CD4-positive, alpha-beta memory T cell (primary cell): ENCODE results near the gene OPN3. TPM values are rescaled to one million over a fixed set of nuclear protein-coding genes. Genes with fewer than 3 reads are reported as not detected.

Experiments
- CTCF ChIA-PET: fragments of 350-600 bp; sonication (Branson Sonifier 250); formaldehyde crosslinking; loops from one replicate; lab custom pipeline; 2021; ENCODE audit warnings: inconsistent platforms; ENCODE audit not compliant: partially characterized antibody; lab: Charles Lee
- POLR2A ChIA-PET: fragments of 350-600 bp; sonication (Branson Sonifier 250); formaldehyde crosslinking; loops from one replicate; lab custom pipeline; 2021; ENCODE audit not compliant: partially characterized antibody; lab: Charles Lee
- DNase-seq, 5 donors: peaks; one replicate each; pipeline versions ENCODE4 v3.0.0 to v3.0.0-alpha.2; 2020 to 2022; ENCODE audit warnings: mixed read lengths in 1 of 5
- H3K27ac ChIP-seq: one replicate; pipeline ENCODE4 v1.7.0; 2013; ENCODE audit warnings: low read depth, low read length
- H3K27me3 ChIP-seq: 2 replicates; pipeline ENCODE4 v1.7.0; 2013; ENCODE audit warnings: mild to moderate bottlenecking, low read length, moderate library complexity; ENCODE audit not compliant: insufficient read depth
- H3K36me3 ChIP-seq: 2 replicates; pipeline ENCODE4 v1.7.0; 2013; ENCODE audit warnings: mild to moderate bottlenecking, low read length, moderate library complexity; ENCODE audit not compliant: insufficient read depth
- H3K4me1 ChIP-seq: 2 replicates; pipeline ENCODE4 v1.7.0; 2013; ENCODE audit warnings: mild to moderate bottlenecking, low read length, moderate library complexity; ENCODE audit not compliant: insufficient read depth
- H3K4me3 ChIP-seq, 2 donors: one replicate each; pipeline ENCODE4 v1.7.0; 2013; ENCODE audit warnings: low read length in 2 of 2, mild to moderate bottlenecking in 1 of 2
- H3K9me3 ChIP-seq, 2 donors: one replicate each; pipeline ENCODE4 v1.7.0; 2013; ENCODE audit warnings: low read length in 2 of 2, control low read depth in 1 of 2; ENCODE audit not compliant: control insufficient read depth in 1 of 2
- H3K27ac Mint-ChIP-seq, 7 donors: one replicate each; pipeline ENCODE4 v1.8.0; 2020 to 2021; ENCODE audit warnings: mixed read lengths in 7 of 7, mild to moderate bottlenecking in 6 of 7, inconsistent platforms in 3 of 7, moderate library complexity in 3 of 7
- H3K27me3 Mint-ChIP-seq, 2 donors: one replicate each; pipeline ENCODE4 v1.8.0; 2020 to 2021; ENCODE audit warnings: mixed read lengths in 2 of 2
- H3K36me3 Mint-ChIP-seq, 2 donors: one replicate each; pipeline ENCODE4 v1.8.0; 2020 to 2021; ENCODE audit warnings: mixed read lengths in 2 of 2, inconsistent platforms in 1 of 2, mild to moderate bottlenecking in 1 of 2
- H3K4me1 Mint-ChIP-seq, 4 donors: one replicate each; pipeline ENCODE4 v1.8.0; 2020 to 2021; ENCODE audit warnings: mixed read lengths in 4 of 4, mild to moderate bottlenecking in 1 of 4
- H3K4me3 Mint-ChIP-seq, 8 donors: one replicate each; pipeline ENCODE4 v1.8.0; 2020 to 2021; ENCODE audit warnings: mixed read lengths in 8 of 8, mild to moderate bottlenecking in 7 of 8, moderate library complexity in 6 of 8, inconsistent platforms in 3 of 8
- H3K9me3 Mint-ChIP-seq, 8 donors: one replicate each; pipeline ENCODE4 v1.8.0; 2020 to 2021; ENCODE audit warnings: mixed read lengths in 8 of 8, mild to moderate bottlenecking in 5 of 8, inconsistent platforms in 3 of 8, moderate library complexity in 1 of 8
- intact Hi-C: fragments of 100-400 bp; cut with micrococcal nuclease; formaldehyde crosslinking; loops from one replicate; pipeline ENCODE4 v1.15.1; 2023
- polyA plus RNA-seq, 2 donors: library from polyadenylated mRNA; unstranded; fragments of 300-500 nt; fragmentation: Illumina TruSeq; gene quantifications; one replicate each; pipeline ENCODE4 v1.2.3, GENCODE V29; 2021
- total RNA-seq, 2 experiments: library from RNA; stranded (reverse); gene quantifications; one replicate each; pipeline ENCODE4 v1.2.3, GENCODE V29; 2021

OPN3 gene
- total and polyA plus RNA-seq, 4 experiments from 2014 or later: 3.9 to 17.5 (median 8.9) TPM

- CTCF ChIA-PET: interaction anchor here (1.4 to 5.1 kb wide), 3 partner anchors 13 to 384 kb away, joined by 4 to 61 read pairs (median 7); partner anchors contain the start of gene MAP1LC3C
- Mint-ChIP-seq H3K27ac (no peak overlapping the region), H3K9me3 (no peaks in the 10 kb centered on the region), H3K36me3 (no peaks in the 10 kb centered on the region), H3K27me3 (no peaks in the 10 kb centered on the region), H3K4me1 (no peaks in the 10 kb centered on the region), H3K4me3 (no peak overlapping the region)
- Histone ChIP-seq H3K4me1 (no peaks in the 10 kb centered on the region), H3K27ac (no peak overlapping the region), H3K9me3 (no peaks in the 10 kb centered on the region), H3K27me3 (no peaks in the 10 kb centered on the region), H3K36me3 (no peaks in the 10 kb centered on the region), H3K4me3 (no peak overlapping the region)
- intact Hi-C loops: loop anchor here (5.0 kb wide), 2 partner anchors 62 to 283 kb away; no protein-coding TSS in a partner anchor
- DNase-seq: no peak
- POLR2A ChIA-PET: no interaction called here
These were observed 26.0 kb downstream of the OPN3 start for GRCh38 chr1:241614144-241614543.

GRCh38 chr1:241612533-241613477 is 27.4 kb downstream of the OPN3 start:
- H3K9me3 ChIP-seq: no peaks in the 10 kb centered on the region
- DNase-seq: no peak
- H3K27me3 ChIP-seq: no peaks in the 10 kb centered on the region
- ChIA-PET POLR2A (no interaction called here), CTCF (interaction anchor here (1.2 to 5.1 kb wide), 15 partner anchors 8 to 404 kb away, joined by 3 to 71 read pairs (median 5); partner anchors contain the start of gene MAP1LC3C)
- H3K36me3 ChIP-seq: no peaks in the 10 kb centered on the region
- Mint-ChIP-seq H3K36me3 (no peaks in the 10 kb centered on the region), H3K27ac (peak overlapping the region in 2 of 7 donors; percentile 11 to 48), H3K9me3 (no peaks in the 10 kb centered on the region), H3K4me1 (no peaks in the 10 kb centered on the region), H3K27me3 (no peaks in the 10 kb centered on the region), H3K4me3 (no peak overlapping the region)
- intact Hi-C loops: loop anchor here (5.0 kb wide), 2 partner anchors 61 to 284 kb away; no protein-coding TSS in a partner anchor
- no peaks in the 10 kb centered on the region for H3K4me1 ChIP-seq
- H3K4me3 ChIP-seq: no peak overlapping the region
- H3K27ac ChIP-seq: no peak overlapping the region

- no peaks in the 10 kb centered on the region for H3K27me3 ChIP-seq
- intact Hi-C loops: loop anchor here (1.0 to 5.0 kb wide), 8 partner anchors 16 to 406 kb away; no protein-coding TSS in a partner anchor
- POLR2A ChIA-PET: interaction anchor here (1.5 kb wide), 1 partner anchor 60 kb away, joined by 4 read pairs; no protein-coding TSS in a partner anchor
- DNase-seq: no peak
- no peaks in the 10 kb centered on the region for H3K4me1 ChIP-seq
- no peak overlapping the region for H3K27ac Mint-ChIP-seq
- H3K9me3 Mint-ChIP-seq: no peaks in the 10 kb centered on the region
- no peaks in the 10 kb centered on the region for H3K9me3 ChIP-seq
- H3K4me3 Mint-ChIP-seq: no peak overlapping the region
- no peak overlapping the region for H3K4me3 ChIP-seq
- no peaks in the 10 kb centered on the region for H3K36me3 Mint-ChIP-seq
- H3K27me3 Mint-ChIP-seq: no peaks in the 10 kb centered on the region
- CTCF ChIA-PET: interaction anchor here (0.7 to 5.1 kb wide), 32 partner anchors 9 to 843 kb away, joined by 3 to 71 read pairs (median 5); partner anchors contain the start of genes CHML, EXO1, MAP1LC3C and OPN3
- H3K27ac ChIP-seq: no peak overlapping the region
- H3K4me1 Mint-ChIP-seq: no peaks in the 10 kb centered on the region
- no peaks in the 10 kb centered on the region for H3K36me3 ChIP-seq
These were observed 28.4 kb downstream of the OPN3 start for GRCh38 chr1:241611736-241612135.

- Mint-ChIP-seq H3K4me1 (no peaks in the 10 kb centered on the region), H3K27ac (no peak overlapping the region), H3K9me3 (no peaks in the 10 kb centered on the region), H3K4me3 (no peak overlapping the region), H3K27me3 (no peaks in the 10 kb centered on the region), H3K36me3 (no peaks in the 10 kb centered on the region)
- ChIA-PET POLR2A (interaction anchor here (0.6 to 1.5 kb wide), 4 partner anchors 17 to 154 kb away, joined by 3 to 4 read pairs (median 3); no protein-coding TSS in a partner anchor), CTCF (interaction anchor here (0.6 to 5.1 kb wide), 44 partner anchors 9 to 1327 kb away, joined by 3 to 71 read pairs (median 4); partner anchors contain the start of genes CHML, EXO1, MAP1LC3C and OPN3)
- H3K27me3 ChIP-seq: no peaks in the 10 kb centered on the region
- H3K36me3 ChIP-seq: no peaks in the 10 kb centered on the region
- H3K9me3 ChIP-seq: no peaks in the 10 kb centered on the region
- intact Hi-C loops: loop anchor here (1.0 to 5.0 kb wide), 8 partner anchors 16 to 406 kb away; no protein-coding TSS in a partner anchor
- peak in 4 of 5 donors; percentile 56 to 62 (median 60) for DNase-seq
- no peaks in the 10 kb centered on the region for H3K4me1 ChIP-seq
- no peak overlapping the region for H3K27ac ChIP-seq
- H3K4me3 ChIP-seq: no peak overlapping the region
These were observed 29.1 kb downstream of the OPN3 start for GRCh38 chr1:241611063-241611462.

- no peaks in the 10 kb centered on the region for H3K27me3 ChIP-seq
- H3K27ac ChIP-seq: no peak overlapping the region
- no peaks in the 10 kb centered on the region for H3K36me3 ChIP-seq
- Mint-ChIP-seq H3K9me3 (no peaks in the 10 kb centered on the region), H3K4me1 (no peaks in the 10 kb centered on the region), H3K4me3 (no peak overlapping the region), H3K36me3 (no peaks in the 10 kb centered on the region), H3K27me3 (peaks cover 0 to 2% of the 10 kb centered on the region in 2 donors), H3K27ac (no peak overlapping the region)
- POLR2A ChIA-PET: interaction anchor here (0.6 to 1.5 kb wide), 4 partner anchors 17 to 155 kb away, joined by 3 to 4 read pairs (median 3); no protein-coding TSS in a partner anchor
- CTCF ChIA-PET: interaction anchor here (0.6 to 5.1 kb wide), 39 partner anchors 8 to 1327 kb away, joined by 3 to 71 read pairs (median 4); partner anchors contain the start of genes CHML, EXO1, MAP1LC3C and OPN3
- H3K4me1 ChIP-seq: no peaks in the 10 kb centered on the region
- no peak for DNase-seq
- no peak overlapping the region for H3K4me3 ChIP-seq
- intact Hi-C loops: loop anchor here (2.0 to 5.0 kb wide), 3 partner anchors 58 to 287 kb away; no protein-coding TSS in a partner anchor
- H3K9me3 ChIP-seq: no peaks in the 10 kb centered on the region
These were observed 29.9 kb downstream of the OPN3 start for GRCh38 chr1:241610056-241610815.

- Mint-ChIP-seq H3K27me3 (peaks cover 0 to 2% of the 10 kb centered on the region in 2 donors), H3K9me3 (no peaks in the 10 kb centered on the region), H3K4me3 (no peak overlapping the region), H3K36me3 (peaks cover 0 to under 1% of the 10 kb centered on the region in 2 donors), H3K4me1 (no peaks in the 10 kb centered on the region), H3K27ac (no peak overlapping the region)
- H3K4me1 ChIP-seq: no peaks in the 10 kb centered on the region
- H3K27ac ChIP-seq: no peak overlapping the region
- CTCF ChIA-PET: interaction anchor here (0.9 to 2.6 kb wide), 2 partner anchors 13 to 390 kb away, joined by 5 to 6 read pairs; partner anchors contain the start of gene MAP1LC3C
- H3K9me3 ChIP-seq: no peaks in the 10 kb centered on the region
- H3K27me3 ChIP-seq: no peaks in the 10 kb centered on the region
- POLR2A ChIA-PET: no interaction called here
- no peaks in the 10 kb centered on the region for H3K36me3 ChIP-seq
- intact Hi-C loops: no loop called here
- no peak overlapping the region for H3K4me3 ChIP-seq
- no peak for DNase-seq
These were observed 31.7 kb downstream of the OPN3 start for GRCh38 chr1:241608379-241609033.
